Measurements from ENCODE around the gene PEMT.

DNA sequence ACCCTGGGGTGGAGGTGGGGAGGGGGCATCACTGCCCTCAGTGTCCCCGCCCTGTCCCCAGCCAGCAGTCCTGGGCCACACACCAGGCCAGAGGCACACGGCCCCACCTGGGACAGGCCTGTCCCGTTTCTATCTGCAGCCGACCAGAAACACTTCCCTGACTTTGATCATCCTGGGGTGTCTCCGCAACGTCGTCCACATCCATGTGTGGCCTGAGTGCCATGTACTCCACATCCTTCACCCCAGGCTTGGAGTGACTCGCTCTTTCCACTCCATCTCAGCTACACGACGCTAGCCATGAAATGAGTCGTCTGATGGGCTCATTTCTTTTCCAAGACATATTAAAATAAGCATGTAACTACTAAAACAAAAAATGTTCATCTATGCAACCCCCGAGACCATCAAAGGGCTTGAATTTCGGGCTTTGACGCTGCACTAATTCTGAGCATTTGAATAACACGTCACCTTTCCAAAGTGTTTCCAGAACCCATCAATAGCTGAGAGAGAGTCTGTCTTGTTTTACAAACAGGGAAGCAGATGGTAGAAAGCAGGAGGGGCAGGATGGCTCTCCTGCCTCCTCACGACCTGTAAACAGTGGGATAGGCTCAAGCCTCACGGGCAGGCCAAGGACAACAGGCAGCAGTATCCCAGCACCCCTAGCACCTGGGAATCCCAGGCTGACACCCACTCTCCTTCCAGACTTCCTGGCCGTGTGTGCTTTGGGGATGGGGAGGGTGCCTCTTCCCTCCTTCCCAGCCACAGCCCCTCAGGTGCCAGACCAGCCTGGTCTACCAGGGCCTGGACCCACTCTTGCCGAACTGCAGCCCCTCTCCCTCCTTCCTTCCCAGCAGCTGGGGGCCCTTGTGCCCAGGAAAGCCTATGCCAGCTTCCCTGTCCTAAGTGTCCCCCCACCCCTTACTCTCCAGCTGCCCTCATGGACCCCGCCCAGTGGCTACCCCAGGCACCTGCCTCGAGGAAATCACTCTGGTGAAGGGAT lies 75.3 kb downstream of the PEMT start:
- TF ChIP-seq EZH2 (IDR thresholded peaks at IDR 0.05) = no peak
- TF ChIP-seq POLR2AphosphoS5 (IDR thresholded peaks at IDR 0.05; ENCODE audit: borderline replicate concordance, low read depth, low read length) = no peak

All from SK-N-MC (cell line).